HepG2 (cell line): ENCODE measurements around the gene TAF13. TPM values are rescaled to one million over a fixed set of nuclear protein-coding genes. Genes with fewer than 3 reads are reported as not detected.

Experiments
- ATAC-seq: fragments of 200-7000 bp; cut with Tn5 transposase; 3 replicates; pipeline ENCODE4 v1.9.1; 2020; ENCODE audit warnings: mild to moderate bottlenecking, moderate library complexity
- BruUV-seq: library from RNA; stranded (reverse); fragments of 400-500 nt; replicated peaks from 2 replicates; lab custom pipeline; 2021; lab: Mats Ljungman, UMichigan
- CTCF ChIA-PET: fragments of 300-600 bp; formaldehyde crosslinking; extraction: SDS; loops from one replicate; lab custom pipeline; 2021; ENCODE audit warnings: low total read pairs, inconsistent platforms, low intra/inter-chr PET ratio; lab: Yijun Ruan, JAX
- POLR2A ChIA-PET: fragments of 350-600 bp; sonication (Branson Sonifier 250); formaldehyde crosslinking; loops from one replicate; lab custom pipeline; 2020; ENCODE audit warnings: antibody characterized with exemption, inconsistent platforms; lab: Yijun Ruan, JAX
- DNase-seq: peaks from one replicate; pipeline ENCODE4 v3.0.0-alpha.2; 2015; ENCODE audit warnings: low spot score
- FAIRE-seq: peaks from 3 replicates; lab custom pipeline; 2011; peaks lifted over from hg19 to GRCh38; lab: Jason Lieb, UNC
- H2AFZ ChIP-seq: one replicate; pipeline ENCODE4 v1.6.1; 2011; ENCODE audit warnings: low read length, inconsistent platforms
- H3K27ac ChIP-seq: fragments of 300-600 bp; 3 replicates; pipeline ENCODE4 v1.8.0; 2011; ENCODE audit warnings: mixed run types, mild to moderate bottlenecking, mixed read lengths, low read length, inconsistent platforms; ENCODE audit not compliant: insufficient read depth; ENCODE audit errors: extremely low read length
- H3K27me3 ChIP-seq, 2 experiments: fragments of 200-600 bp in 1 of 2; 2 replicates in 1 of 2; 3 replicates in 1 of 2; pipeline versions ENCODE4 v1.6.0 to v1.8.0; 2011; ENCODE audit warnings: low read length in 2 of 2, mild to moderate bottlenecking in 2 of 2, moderate library complexity in 2 of 2, inconsistent platforms in 1 of 2; ENCODE audit not compliant: insufficient read depth in 2 of 2, control insufficient read depth in 1 of 2
- H3K36me3 ChIP-seq, 2 experiments: fragments of 200-600 bp in 1 of 2; replicated peaks in 1 of 2; 2 replicates in 1 of 2; 3 replicates in 1 of 2; pipeline versions ENCODE4 v1.5.1 to v1.8.0; 2011; ENCODE audit warnings: low read length in 2 of 2, inconsistent platforms in 1 of 2; ENCODE audit not compliant: insufficient read depth in 2 of 2, control insufficient read depth in 1 of 2
- H3K4me1 ChIP-seq: 2 replicates; pipeline ENCODE4 v1.5.1; 2012; ENCODE audit warnings: low read length, inconsistent platforms; ENCODE audit not compliant: insufficient read depth
- H3K4me2 ChIP-seq: 2 replicates; pipeline ENCODE4 v1.6.0; 2011; ENCODE audit warnings: low read depth, low read length, inconsistent platforms
- H3K4me3 ChIP-seq, 3 experiments: fragments of 200-600 bp in 1 of 3; sonication (generic), shearing (Covaris generic) in 1 of 3; replicated peaks in 1 of 3; 2 replicates each; pipeline ENCODE4 v1.5.1; 2011 to 2016; ENCODE audit warnings: low read length in 3 of 3, inconsistent platforms in 2 of 3, low read depth in 2 of 3, mild to moderate bottlenecking in 2 of 3, control low read depth in 1 of 3, mixed read lengths in 1 of 3; ENCODE audit not compliant: insufficient read depth in 1 of 3
- H3K79me2 ChIP-seq: one replicate; pipeline ENCODE4 v1.6.1; 2011; ENCODE audit warnings: low read length, inconsistent platforms; ENCODE audit not compliant: insufficient read depth
- H3K9ac ChIP-seq: 2 replicates; pipeline ENCODE4 v1.6.0; 2011; ENCODE audit warnings: mild to moderate bottlenecking, low read depth, low read length, inconsistent platforms; ENCODE audit not compliant: insufficient read depth
- H3K9me3 ChIP-seq: 2 replicates; pipeline ENCODE4 v1.5.1; 2012; ENCODE audit warnings: mild to moderate bottlenecking, low read length
- H4K20me1 ChIP-seq: 2 replicates; pipeline ENCODE4 v1.6.0; 2011; ENCODE audit warnings: inconsistent platforms, mild to moderate bottlenecking, low read length, moderate library complexity; ENCODE audit not compliant: insufficient read depth
- AGO2 ChIP-seq: fragments of 200-400 bp; formaldehyde crosslinking; optimal IDR thresholded peaks from 2 replicates; pipeline ENCODE3; 2017; ENCODE audit warnings: mild to moderate bottlenecking, low read depth, low read length, moderate library complexity
- EZH2 ChIP-seq: conservative IDR thresholded peaks from 2 replicates; pipeline ENCODE4 v1.6.1; 2012; ENCODE audit warnings: mild to moderate bottlenecking, low read depth, low read length, moderate library complexity
- FOXC1 ChIP-seq: sonication (generic); formaldehyde crosslinking; IDR thresholded peaks from 2 replicates; pipeline ENCODE4 v1.8.0; 2022; ENCODE audit warnings: mild to moderate bottlenecking, missing genetic modification reagents, borderline replicate concordance
- GATAD2A ChIP-seq: IDR thresholded peaks from 2 replicates; pipeline ENCODE4 v1.6.1; 2016
- HOXA7 ChIP-seq: sonication (generic); formaldehyde crosslinking; IDR thresholded peaks from 2 replicates; pipeline ENCODE4 v1.8.1; 2022; ENCODE audit warnings: mild to moderate bottlenecking, missing genetic modification reagents, moderate library complexity
- NFKB2 ChIP-seq: sonication (generic); formaldehyde crosslinking; IDR thresholded peaks from 2 replicates; pipeline ENCODE4 v1.4.0; 2020; ENCODE audit warnings: missing genetic modification reagents, borderline replicate concordance
- NFYC ChIP-seq: IDR thresholded peaks from 2 replicates; pipeline ENCODE4 v1.6.1; 2016; ENCODE audit warnings: missing genetic modification reagents, missing compliant biosample characterization
- NKX3-1 ChIP-seq: sonication (generic); formaldehyde crosslinking; IDR thresholded peaks from 2 replicates; pipeline ENCODE4 v1.5.0; 2020; ENCODE audit warnings: missing genetic modification reagents
- SNAPC5 ChIP-seq: sonication (generic); formaldehyde crosslinking; IDR thresholded peaks from 2 replicates; pipeline ENCODE4 v1.8.1; 2023; ENCODE audit warnings: mild to moderate bottlenecking, missing genetic modification reagents, borderline replicate concordance
- SOX13 ChIP-seq, 3 experiments: fragments of 450-650 bp in 1 of 3; sonication (generic) in 1 of 3; formaldehyde crosslinking in 1 of 3; IDR thresholded peaks in 2 of 3; conservative IDR thresholded peaks in 1 of 3; 2 replicates each; pipeline versions ENCODE4 v1.5.0 to v1.6.1; 2016 to 2020; ENCODE audit warnings: antibody characterized with exemption in 1 of 3, mild to moderate bottlenecking in 1 of 3, missing compliant biosample characterization in 1 of 3, missing genetic modification reagents in 1 of 3, moderate library complexity in 1 of 3
- STAT5B ChIP-seq: sonication (generic); formaldehyde crosslinking; IDR thresholded peaks from 2 replicates; pipeline ENCODE4 v1.4.0; 2020; ENCODE audit warnings: missing genetic modification reagents
- ZBTB43 ChIP-seq: sonication (generic); formaldehyde crosslinking; conservative IDR thresholded peaks from 2 replicates; pipeline ENCODE4 v1.4.0; 2020; ENCODE audit warnings: missing genetic modification reagents
- ZFP90 ChIP-seq: sonication (generic); formaldehyde crosslinking; IDR thresholded peaks from 2 replicates; pipeline ENCODE4 v1.8.0; 2022; ENCODE audit warnings: missing genetic modification reagents, mild to moderate bottlenecking, inconsistent platforms, borderline replicate concordance
- ZNF205 ChIP-seq: IDR thresholded peaks from 2 replicates; pipeline ENCODE4 v1.6.1; 2018; ENCODE audit warnings: missing biosample characterization, missing genetic modification reagents
- ZNF224 ChIP-seq: sonication (generic); formaldehyde crosslinking; IDR thresholded peaks from 2 replicates; pipeline ENCODE4 v1.5.0; 2020; ENCODE audit warnings: mild to moderate bottlenecking, missing genetic modification reagents
- ZNF235 ChIP-seq: sonication (generic); formaldehyde crosslinking; IDR thresholded peaks from 2 replicates; pipeline ENCODE4 v1.8.1; 2023; ENCODE audit warnings: mild to moderate bottlenecking, missing genetic modification reagents, borderline replicate concordance
- ZNF354B ChIP-seq: sonication (generic); formaldehyde crosslinking; IDR thresholded peaks from 2 replicates; pipeline ENCODE4 v1.8.0; 2022; ENCODE audit warnings: mild to moderate bottlenecking, missing genetic modification reagents
- ZNF451 ChIP-seq: sonication (generic); formaldehyde crosslinking; IDR thresholded peaks from 2 replicates; pipeline ENCODE4 v1.5.0; 2020; ENCODE audit warnings: mild to moderate bottlenecking, missing genetic modification reagents
- ZNF496 ChIP-seq: sonication (generic); formaldehyde crosslinking; IDR thresholded peaks from 2 replicates; pipeline ENCODE4 v1.8.1; 2023; ENCODE audit warnings: mild to moderate bottlenecking, moderate library complexity, missing genetic modification reagents; ENCODE audit not compliant: insufficient replicate concordance
- ZNF749 ChIP-seq: sonication (generic); formaldehyde crosslinking; IDR thresholded peaks from 2 replicates; pipeline ENCODE4 v1.8.0; 2022; ENCODE audit warnings: mild to moderate bottlenecking, missing genetic modification reagents, moderate library complexity, borderline replicate concordance
- WGBS: methylation state at CpG from one replicate; pipeline ENCODE4 v1.1.6; 2017; ENCODE audit warnings: low lambda C conversion rate; 5-methylcytosine and 5-hydroxymethylcytosine counted together
- in situ Hi-C: cut with HindIII; loops from 2 replicates; pipeline ENCODE4 v1.10.0; 2017; ENCODE audit warnings: low pct_unique_long_range_greater_than_20kb; ENCODE audit not compliant: extremely low pct_ligation_motif_present
- intact Hi-C: fragments of 100-400 bp; cut with micrococcal nuclease; formaldehyde crosslinking; loops from one replicate; pipeline ENCODE4 v1.10.0; 2022; ENCODE audit not compliant: unreplicated experiment
- polyA plus RNA-seq, 8 experiments: library from polyadenylated mRNA; depleted of rRNA in 3 of 8; stranded (reverse) in 7 of 8; unstranded in 1 of 8; fragments of >200 nt; fragmentation: Illumina TruSeq in 4 of 8; extraction: Trizol in 4 of 8; gene quantifications; 2 replicates each; pipeline versions ENCODE4 v1.2.1 to v1.2.3, GENCODE V29; 2011 to 2016; ENCODE audit warnings: low read depth in 4 of 8, missing spikeins in 1 of 8, mixed read lengths in 1 of 8; ENCODE audit not compliant: insufficient read depth in 1 of 8
- total RNA-seq, 5 experiments: library from RNA; depleted of rRNA; stranded (reverse); fragments of >200 nt; fragmentation: Illumina TruSeq; extraction: Trizol; gene quantifications; 2 replicates each; pipeline ENCODE4 v1.2.3, GENCODE V29; 2016; ENCODE audit warnings: low read depth in 1 of 5

TAF13 gene
- total and polyA plus RNA-seq, 2 of the 13 experiments (the other 11 are each of a cell fraction or from before 2014, with no cell fraction given), result 11.5 to 36.3 TPM

GRCh38 chr1:109059026-109059425, 16.8 kb downstream of the TAF13 start:
- Histone ChIP-seq H2AFZ (no peak overlapping the region), H3K4me2 (no peak overlapping the region), H4K20me1 (no peaks in the 10 kb centered on the region), H3K79me2 (no peaks in the 10 kb centered on the region), H3K9me3 (no peaks in the 10 kb centered on the region), H3K36me3 (peaks cover 0 to 5% of the 10 kb centered on the region in 2 experiments; a peak in 2 of 5 replicates), H3K4me1 (peaks cover 9% of the 10 kb centered on the region; the same call in 1 of the 2 replicates), H3K4me3 (no peak overlapping the region), H3K27ac (no peak overlapping the region), H3K9ac (no peak overlapping the region), H3K27me3 (no peaks in the 10 kb centered on the region)
- in situ Hi-C loops, result no loop called here
- ChIA-PET CTCF (no interaction called here), POLR2A (no interaction called here)
- TF ChIP-seq SNAPC5 (CRISPR knock-in tag) (no peak), ZNF235 (CRISPR knock-in tag) (no peak), GATAD2A (CRISPR knock-in tag) (no peak), ZNF749 (CRISPR knock-in tag) (no peak)
- intact Hi-C loops, result no loop called here
- no peak for DNase-seq
- no peak for ATAC-seq
- BruUV-seq, result no TSS peak
- FAIRE-seq, result no peak

- no TSS peak for BruUV-seq
- in situ Hi-C loops, result no loop called here
- TF ChIP-seq NFKB2 (CRISPR knock-in tag) (no peak), STAT5B (CRISPR knock-in tag) (no peak), ZNF451 (CRISPR knock-in tag) (no peak), AGO2 (no peak), FOXC1 (CRISPR knock-in tag) (no peak), NKX3-1 (CRISPR knock-in tag) (no peak), SOX13 (IDR thresholded peaks at IDR 0.05) (no peak), SOX13 (CRISPR knock-in tag; conservative IDR thresholded peaks at IDR 0.05 in 1 of 2, IDR thresholded peaks at IDR 0.05 in 1 of 2) (no peak), NFYC (no peak), ZNF354B (CRISPR knock-in tag) (no peak), HOXA7 (CRISPR knock-in tag) (no peak), ZNF205 (no peak), ZFP90 (CRISPR knock-in tag) (no peak), ZNF224 (CRISPR knock-in tag) (no peak), EZH2 (no peak), ZNF496 (CRISPR knock-in tag) (no peak), ZBTB43 (CRISPR knock-in tag) (no peak)
Observed at GRCh38 chr1:109056064-109056463, 19.7 kb downstream of the TAF13 start.

More at GRCh38 chr1:109056064-109056463, 19.7 kb downstream of the TAF13 start:
- H3K27ac ChIP-seq, result no peak overlapping the region
- H3K79me2 ChIP-seq, result no peaks in the 10 kb centered on the region
- no peaks in the 10 kb centered on the region for H4K20me1 ChIP-seq
- ChIA-PET POLR2A (interaction anchor here (1.0 kb wide), 1 partner anchor 14 kb away, joined by 3 read pairs; the partner anchor contains the start of gene WDR47), CTCF (no interaction called here)
- intact Hi-C loops, result no loop called here
- no peak overlapping the region for H3K4me2 ChIP-seq
- FAIRE-seq, result no peak
- ATAC-seq, result no peak
- no peaks in the 10 kb centered on the region for H3K9me3 ChIP-seq
- no peak overlapping the region for H3K9ac ChIP-seq
- H3K36me3 ChIP-seq, result no peaks in the 10 kb centered on the region
- no peak overlapping the region for H3K4me3 ChIP-seq
- peaks cover 14% of the 10 kb centered on the region for H3K4me1 ChIP-seq
- H2AFZ ChIP-seq, result no peak overlapping the region
- no peak for DNase-seq
- no peaks in the 10 kb centered on the region for H3K27me3 ChIP-seq
- 90% methylated on average over 3 of the region's 3 CpGs for WGBS
